Duodenal mucosa (tissue), 2 donors: ENCODE data around the gene ZNF804A.
"Not testable (repeated sequence)": the region's sequence is repeated elsewhere in the genome, so short reads cannot be mapped to it uniquely, and the experiment has no call there.

Experiments
- H3K27ac ChIP-seq: one replicate; pipeline ENCODE4 v1.7.0; 2013; ENCODE audit warnings: low read depth, low read length
- H3K27me3 ChIP-seq, 2 donors: one replicate each; pipeline ENCODE4 v1.7.0; 2013; ENCODE audit warnings: low read length in 2 of 2, control low read depth in 1 of 2; ENCODE audit not compliant: insufficient read depth in 2 of 2, control insufficient read depth in 1 of 2
- H3K36me3 ChIP-seq, 2 donors: one replicate each; pipeline ENCODE4 v1.7.0; 2013; ENCODE audit warnings: low read length in 2 of 2, control low read depth in 1 of 2; ENCODE audit not compliant: insufficient read depth in 2 of 2, control insufficient read depth in 1 of 2
- H3K4me1 ChIP-seq, 2 donors: one replicate each; pipeline ENCODE4 v1.7.0; 2013; ENCODE audit warnings: low read length in 2 of 2, control low read depth in 1 of 2; ENCODE audit not compliant: insufficient read depth in 2 of 2, control insufficient read depth in 1 of 2
- H3K4me3 ChIP-seq, 2 donors: one replicate each; pipeline ENCODE4 v1.7.0; 2013; ENCODE audit warnings: low read length in 2 of 2, low read depth in 1 of 2
- H3K9ac ChIP-seq, 2 donors: one replicate each; pipeline ENCODE4 v1.7.0; 2013; ENCODE audit warnings: low read length in 2 of 2, low read depth in 1 of 2
- H3K9me3 ChIP-seq, 2 donors: one replicate each; pipeline ENCODE4 v1.7.0; 2013; ENCODE audit warnings: low read length in 2 of 2, control low read depth in 1 of 2; ENCODE audit not compliant: control insufficient read depth in 1 of 2

ZNF804A gene

GRCh38 chr2:184851576-184851975 is 253.2 kb downstream of the ZNF804A start:
- no peaks in the 10 kb centered on the region for H3K36me3 ChIP-seq
- no peak overlapping the region for H3K4me3 ChIP-seq
- H3K4me1 ChIP-seq, result no peaks in the 10 kb centered on the region
- H3K27ac ChIP-seq, result no peak overlapping the region
- no peaks in the 10 kb centered on the region for H3K9me3 ChIP-seq
- no peak overlapping the region for H3K9ac ChIP-seq
- no peaks in the 10 kb centered on the region for H3K27me3 ChIP-seq

- Histone ChIP-seq H3K4me1 (no peaks in the 10 kb centered on the region), H3K27me3 (no peaks in the 10 kb centered on the region), H3K4me3 (no peak overlapping the region), H3K36me3 (no peaks in the 10 kb centered on the region), H3K9me3 (peaks cover 10 to 17% of the 10 kb centered on the region in 2 donors), H3K9ac (no peak overlapping the region), H3K27ac (no peak overlapping the region)
These were observed 260.9 kb downstream of the ZNF804A start for GRCh38 chr2:184859187-184859586.

- Histone ChIP-seq H3K9ac (no peak overlapping the region), H3K9me3 (peaks cover 10 to 17% of the 10 kb centered on the region in 2 donors), H3K4me1 (no peaks in the 10 kb centered on the region), H3K27ac (no peak overlapping the region), H3K36me3 (no peaks in the 10 kb centered on the region), H3K4me3 (no peak overlapping the region), H3K27me3 (no peaks in the 10 kb centered on the region)
These were observed 262.4 kb downstream of the ZNF804A start for GRCh38 chr2:184860744-184861143.

GRCh38 chr2:184875212-184875611 is 276.9 kb downstream of the ZNF804A start:
- Histone ChIP-seq H3K27ac (no peak overlapping the region), H3K27me3 (no peaks in the 10 kb centered on the region), H3K36me3 (no peaks in the 10 kb centered on the region), H3K4me1 (no peaks in the 10 kb centered on the region), H3K4me3 (no peak overlapping the region), H3K9ac (no peak overlapping the region), H3K9me3 (no peaks in the 10 kb centered on the region)

- Histone ChIP-seq H3K4me3 (no peak overlapping the region), H3K9ac (no peak overlapping the region), H3K9me3 (no peaks in the 10 kb centered on the region), H3K36me3 (no peaks in the 10 kb centered on the region), H3K4me1 (no peaks in the 10 kb centered on the region), H3K27me3 (no peaks in the 10 kb centered on the region), H3K27ac (no peak overlapping the region)
These were observed 277.6 kb downstream of the ZNF804A start for GRCh38 chr2:184875911-184876310.

- Histone ChIP-seq H3K27ac (no peak overlapping the region), H3K4me3 (no peak overlapping the region), H3K36me3 (no peaks in the 10 kb centered on the region), H3K27me3 (no peaks in the 10 kb centered on the region), H3K9me3 (no peaks in the 10 kb centered on the region), H3K4me1 (no peaks in the 10 kb centered on the region), H3K9ac (no peak overlapping the region)
These were observed 279.6 kb downstream of the ZNF804A start for GRCh38 chr2:184877909-184878308.

- Histone ChIP-seq H3K4me1 (no peaks in the 10 kb centered on the region), H3K9ac (no peak overlapping the region), H3K9me3 (no peaks in the 10 kb centered on the region), H3K27ac (no peak overlapping the region), H3K4me3 (no peak overlapping the region), H3K27me3 (no peaks in the 10 kb centered on the region), H3K36me3 (no peaks in the 10 kb centered on the region)
These were observed 281.3 kb downstream of the ZNF804A start for GRCh38 chr2:184879671-184880070.

GRCh38 chr2:184886585-184886984 is 288.3 kb downstream of the ZNF804A start:
- H3K36me3 ChIP-seq, H3K4me3 ChIP-seq, H3K27ac ChIP-seq, H3K9me3 ChIP-seq, H3K4me1 ChIP-seq, H3K27me3 ChIP-seq, H3K9ac ChIP-seq: not testable (repeated sequence)

- no peaks in the 10 kb centered on the region for H3K27me3 ChIP-seq
- no peak overlapping the region for H3K27ac ChIP-seq
- H3K36me3 ChIP-seq, result no peaks in the 10 kb centered on the region
- H3K9me3 ChIP-seq, result peaks cover 0 to 4% of the 10 kb centered on the region in 2 donors
- no peak overlapping the region for H3K4me3 ChIP-seq
- H3K4me1 ChIP-seq, result no peaks in the 10 kb centered on the region
- no peak overlapping the region for H3K9ac ChIP-seq
These were observed 292.0 kb downstream of the ZNF804A start for GRCh38 chr2:184890311-184890710.

GRCh38 chr2:184904991-184905390 is 306.7 kb downstream of the ZNF804A start:
- no peaks in the 10 kb centered on the region for H3K4me1 ChIP-seq
- H3K9me3 ChIP-seq, result no peaks in the 10 kb centered on the region
- H3K4me3 ChIP-seq, result no peak overlapping the region
- H3K27ac ChIP-seq, result no peak overlapping the region
- H3K27me3 ChIP-seq, result no peaks in the 10 kb centered on the region
- no peaks in the 10 kb centered on the region for H3K36me3 ChIP-seq
- no peak overlapping the region for H3K9ac ChIP-seq

- H3K4me1 ChIP-seq, result no peaks in the 10 kb centered on the region
These were observed 307.8 kb downstream of the ZNF804A start for GRCh38 chr2:184906160-184906559.

More at GRCh38 chr2:184906160-184906559, 307.8 kb downstream of the ZNF804A start:
- H3K4me3 ChIP-seq, result no peak overlapping the region
- H3K9ac ChIP-seq, result no peak overlapping the region
- H3K27me3 ChIP-seq, result no peaks in the 10 kb centered on the region
- H3K36me3 ChIP-seq, result no peaks in the 10 kb centered on the region
- H3K27ac ChIP-seq, result no peak overlapping the region
- peaks cover 0 to 4% of the 10 kb centered on the region in 2 donors for H3K9me3 ChIP-seq
